Activated naive CD4-positive, alpha-beta T cell (primary cell): ENCODE data around the gene FRMD4B.

Experiments
- DNase-seq, 4 experiments: peaks; one replicate each; lab custom pipeline; 2025; lab: John Stamatoyannopoulos, UW

FRMD4B gene

GRCh38 chr3:69121513-69121912 is 264.4 kb downstream of the FRMD4B start:
- DNase-seq, result no peak

- peak; percentile 30 to 57 (median 46) for DNase-seq
Observed at GRCh38 chr3:69120879-69121464, 264.9 kb downstream of the FRMD4B start.
